Chondrocyte (in vitro differentiated cells): ENCODE results near the gene WWOX. TPM values are rescaled to one million over a fixed set of nuclear protein-coding genes. Genes with fewer than 3 reads are reported as not detected.

Source experiments
- DNase-seq: peaks from one replicate; pipeline ENCODE4 v3.0.0; 2021; ENCODE audit warnings: mixed read lengths, low spot score
- H3K27ac Mint-ChIP-seq: one replicate; pipeline ENCODE4 v1.8.0; 2021; ENCODE audit warnings: mild to moderate bottlenecking, moderate library complexity, mixed read lengths; ENCODE audit not compliant: unreplicated experiment
- H3K27me3 Mint-ChIP-seq: 2 replicates; pipeline ENCODE4 v1.8.0; 2021; ENCODE audit warnings: low read depth, mixed read lengths
- H3K36me3 Mint-ChIP-seq: 2 replicates; pipeline ENCODE4 v1.8.0; 2021; ENCODE audit warnings: low read depth, mixed read lengths
- H3K4me1 Mint-ChIP-seq: 2 replicates; pipeline ENCODE4 v1.8.0; 2021; ENCODE audit warnings: low read depth, mild to moderate bottlenecking, mixed read lengths
- H3K4me3 Mint-ChIP-seq: one replicate; pipeline ENCODE4 v1.8.0; 2021; ENCODE audit warnings: mild to moderate bottlenecking, moderate library complexity, mixed read lengths; ENCODE audit not compliant: unreplicated experiment
- H3K9me3 Mint-ChIP-seq: 2 replicates; pipeline ENCODE4 v1.8.0; 2021; ENCODE audit warnings: low read depth, mixed read lengths
- CTCF ChIP-seq: fragments of 200-600 bp; sonication (generic); IDR thresholded peaks from 2 replicates; pipeline ENCODE4 v1.5.0; 2021; ENCODE audit warnings: antibody characterized with exemption, mild to moderate bottlenecking, moderate library complexity
- total RNA-seq: library from RNA; stranded (reverse); gene quantifications from 3 replicates; pipeline ENCODE4 v1.2.1, GENCODE V29; 2021

WWOX gene
- total RNA-seq, 1 donor from 2014 or later = 12.1 TPM

- H3K27me3 Mint-ChIP-seq = no peaks in the 10 kb centered on the region
These were observed 333.0 kb downstream of the WWOX start for GRCh38 chr16:78432451-78432850.

GRCh38 chr16:78433116-78433515 lies 333.7 kb downstream of the WWOX start:
- Mint-ChIP-seq H3K4me3 (no peak overlapping the region), H3K27ac (no peak overlapping the region), H3K9me3 (no peaks in the 10 kb centered on the region), H3K27me3 (no peaks in the 10 kb centered on the region), H3K36me3 (peaks cover 2% of the 10 kb centered on the region), H3K4me1 (peaks cover under 1% of the 10 kb centered on the region)
- no peak for TF ChIP-seq CTCF
- DNase-seq = no peak

More at GRCh38 chr16:78432451-78432850, 333.0 kb downstream of the WWOX start:
- Mint-ChIP-seq H3K4me3 (no peak overlapping the region), H3K36me3 (peaks cover 2% of the 10 kb centered on the region), H3K9me3 (no peaks in the 10 kb centered on the region), H3K27ac (no peak overlapping the region), H3K4me1 (no peaks in the 10 kb centered on the region)
- TF ChIP-seq CTCF = no peak
- DNase-seq = no peak

- no peaks in the 10 kb centered on the region for H3K27me3 Mint-ChIP-seq
- H3K4me3 Mint-ChIP-seq = no peak overlapping the region
- peaks cover 11% of the 10 kb centered on the region for H3K4me1 Mint-ChIP-seq
- H3K27ac Mint-ChIP-seq = no peak overlapping the region
- no peaks in the 10 kb centered on the region for H3K9me3 Mint-ChIP-seq
- TF ChIP-seq CTCF = no peak
- no peak for DNase-seq
- peaks cover 2% of the 10 kb centered on the region for H3K36me3 Mint-ChIP-seq
These were observed 334.9 kb downstream of the WWOX start for GRCh38 chr16:78434401-78434800.

- H3K27me3 Mint-ChIP-seq = no peaks in the 10 kb centered on the region
- no peak overlapping the region for H3K4me3 Mint-ChIP-seq
- TF ChIP-seq CTCF = no peak
- no peak overlapping the region for H3K27ac Mint-ChIP-seq
- DNase-seq = no peak
- no peaks in the 10 kb centered on the region for H3K9me3 Mint-ChIP-seq
- H3K36me3 Mint-ChIP-seq = peaks cover 2% of the 10 kb centered on the region
- peaks cover 11% of the 10 kb centered on the region for H3K4me1 Mint-ChIP-seq
These were observed 335.8 kb downstream of the WWOX start for GRCh38 chr16:78435260-78435659.

- H3K9me3 Mint-ChIP-seq = no peaks in the 10 kb centered on the region
- no peak for TF ChIP-seq CTCF
- no peak overlapping the region for H3K27ac Mint-ChIP-seq
- no peaks in the 10 kb centered on the region for H3K27me3 Mint-ChIP-seq
- H3K4me3 Mint-ChIP-seq = no peak overlapping the region
- H3K4me1 Mint-ChIP-seq = peaks cover 11% of the 10 kb centered on the region
- no peak for DNase-seq
- peaks cover 2% of the 10 kb centered on the region for H3K36me3 Mint-ChIP-seq
These were observed 336.6 kb downstream of the WWOX start for GRCh38 chr16:78436023-78436422.
